Measurements from ENCODE around the gene GAD1.

The GAD1 gene

GRCh38 chr2:170850251-170850650 is 33.6 kb downstream of the GAD1 start:
- Histone ChIP-seq H3K36me3 (ENCODE audit: low read depth) (no peaks in the 10 kb centered on the region; the same call in 1 of the 2 replicates), H3K4me3 (ENCODE audit: severe bottlenecking) (no peak overlapping the region), H3K9me3 (ENCODE audit: severe bottlenecking) (no peaks in the 10 kb centered on the region), H3K4me1 (ENCODE audit: insufficient read depth, poor library complexity, severe bottlenecking) (no peaks in the 10 kb centered on the region), H3K27ac (ENCODE audit: poor library complexity, severe bottlenecking) (no peak overlapping the region), H3K27me3 (ENCODE audit: insufficient read depth, poor library complexity, severe bottlenecking) (no peaks in the 10 kb centered on the region)
- DNase-seq (ENCODE audit: low spot score): no peak
- TF ChIP-seq CTCF (IDR thresholded peaks at IDR 0.05; ENCODE audit: poor library complexity, severe bottlenecking): no peak
- ATAC-seq (ENCODE audit: low read depth): no peak

GRCh38 chr2:170851635-170852034 is 34.9 kb downstream of the GAD1 start:
- Histone ChIP-seq H3K36me3 (ENCODE audit: low read depth) (no peaks in the 10 kb centered on the region), H3K27me3 (ENCODE audit: insufficient read depth, poor library complexity, severe bottlenecking) (no peaks in the 10 kb centered on the region), H3K4me1 (ENCODE audit: insufficient read depth, poor library complexity, severe bottlenecking) (no peaks in the 10 kb centered on the region), H3K27ac (ENCODE audit: poor library complexity, severe bottlenecking) (no peak overlapping the region), H3K9me3 (ENCODE audit: severe bottlenecking) (no peaks in the 10 kb centered on the region), H3K4me3 (ENCODE audit: severe bottlenecking) (no peak overlapping the region)
- ATAC-seq (ENCODE audit: low read depth) (no peak), DNase-seq (ENCODE audit: low spot score) (no peak)
- TF ChIP-seq CTCF (IDR thresholded peaks at IDR 0.05; ENCODE audit: poor library complexity, severe bottlenecking): no peak

- Histone ChIP-seq H3K36me3 (ENCODE audit: low read depth) (no peaks in the 10 kb centered on the region), H3K9me3 (ENCODE audit: severe bottlenecking) (no peaks in the 10 kb centered on the region), H3K27me3 (ENCODE audit: insufficient read depth, poor library complexity, severe bottlenecking) (no peaks in the 10 kb centered on the region), H3K4me1 (ENCODE audit: insufficient read depth, poor library complexity, severe bottlenecking) (no peaks in the 10 kb centered on the region), H3K27ac (ENCODE audit: poor library complexity, severe bottlenecking) (no peak overlapping the region), H3K4me3 (ENCODE audit: severe bottlenecking) (no peak overlapping the region)
- no peak for TF ChIP-seq CTCF (IDR thresholded peaks at IDR 0.05; ENCODE audit: poor library complexity, severe bottlenecking)
- DNase-seq (ENCODE audit: low spot score): no peak
- ATAC-seq (ENCODE audit: low read depth): no peak
Observed at GRCh38 chr2:170856066-170856465, 39.4 kb downstream of the GAD1 start.

GRCh38 chr2:170862286-170862902 is 45.7 kb downstream of the GAD1 start:
- no peak overlapping the region for H3K27ac ChIP-seq (ENCODE audit: poor library complexity, severe bottlenecking)
- H3K4me3 ChIP-seq (ENCODE audit: severe bottlenecking): no peak overlapping the region
- no peaks in the 10 kb centered on the region for H3K9me3 ChIP-seq (ENCODE audit: severe bottlenecking)
- no peaks in the 10 kb centered on the region for H3K36me3 ChIP-seq (ENCODE audit: low read depth)
- DNase-seq (ENCODE audit: low spot score) (no peak), ATAC-seq (ENCODE audit: low read depth) (no peak)
- H3K27me3 ChIP-seq (ENCODE audit: insufficient read depth, poor library complexity, severe bottlenecking): no peaks in the 10 kb centered on the region
- H3K4me1 ChIP-seq (ENCODE audit: insufficient read depth, poor library complexity, severe bottlenecking): no peaks in the 10 kb centered on the region
- TF ChIP-seq CTCF (IDR thresholded peaks at IDR 0.05; ENCODE audit: poor library complexity, severe bottlenecking): no peak

GRCh38 chr2:170863087-170863486 is 46.4 kb downstream of the GAD1 start:
- H3K27ac ChIP-seq (ENCODE audit: poor library complexity, severe bottlenecking): no peak overlapping the region
- H3K4me3 ChIP-seq (ENCODE audit: severe bottlenecking): no peak overlapping the region
- H3K27me3 ChIP-seq (ENCODE audit: insufficient read depth, poor library complexity, severe bottlenecking): no peaks in the 10 kb centered on the region
- no peaks in the 10 kb centered on the region for H3K36me3 ChIP-seq (ENCODE audit: low read depth)
- ATAC-seq (ENCODE audit: low read depth) (no peak), DNase-seq (ENCODE audit: low spot score) (no peak)
- no peaks in the 10 kb centered on the region for H3K9me3 ChIP-seq (ENCODE audit: severe bottlenecking)
- no peaks in the 10 kb centered on the region for H3K4me1 ChIP-seq (ENCODE audit: insufficient read depth, poor library complexity, severe bottlenecking)
- no peak for TF ChIP-seq CTCF (IDR thresholded peaks at IDR 0.05; ENCODE audit: poor library complexity, severe bottlenecking)
